Thyroid gland (tissue), 4 donors: ENCODE data around the gene SVEP1.

Source experiments
- CTCF ChIP-seq, 6 experiments: fragments of 200-600 bp in 3 of 6; fragments of 450-650 bp in 3 of 6; sonication (generic) in 3 of 6; IDR thresholded peaks; one replicate each; pipeline ENCODE4 v1.5.1; 2016 to 2019; ENCODE audit warnings: antibody characterized with exemption in 6 of 6, mild to moderate bottlenecking in 2 of 6, inconsistent platforms in 1 of 6, moderate library complexity in 1 of 6
- POLR2A ChIP-seq, 2 donors: fragments of 450-650 bp; IDR thresholded peaks; one replicate each; pipeline ENCODE4 v1.6.1; 2017; ENCODE audit warnings: antibody characterized with exemption in 2 of 2, mild to moderate bottlenecking in 2 of 2, moderate library complexity in 1 of 2

DNA sequence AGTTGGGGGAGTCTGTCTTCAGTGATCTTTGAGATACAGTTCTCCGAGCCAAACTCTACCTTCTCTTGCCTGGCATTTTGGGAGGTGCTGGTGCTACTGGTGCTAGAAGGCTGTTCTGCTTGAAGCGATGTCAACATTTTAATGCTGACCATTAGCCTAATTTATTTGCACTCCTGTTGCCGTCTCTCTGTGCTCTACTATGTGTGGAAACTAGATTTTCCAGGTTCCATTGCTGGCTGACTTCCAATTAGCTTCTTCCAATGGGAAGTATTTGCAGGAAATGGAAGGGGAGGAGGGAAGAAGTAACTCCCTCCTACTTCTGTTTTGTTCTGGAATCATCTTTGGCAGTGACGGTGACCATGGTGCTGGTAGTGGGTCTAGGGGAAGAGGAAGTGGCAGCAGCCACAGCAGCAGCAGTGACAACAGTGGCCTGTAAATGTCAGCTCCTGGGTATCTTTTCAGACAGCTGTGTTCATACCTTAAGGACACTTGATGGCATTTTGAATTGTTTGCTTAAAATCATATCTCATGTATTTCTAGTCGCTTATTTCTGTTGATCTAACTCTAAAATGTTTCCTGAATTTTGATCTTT is 249.8 kb downstream of the SVEP1 start:
- TF ChIP-seq CTCF (IDR thresholded peaks at IDR 0.05) (no peak), POLR2A (IDR thresholded peaks at IDR 0.05) (no peak)
